BLaER1 (cell line): ENCODE measurements around the gene CNPY1.

Source experiments
- H3K27ac ChIP-seq: shearing (Covaris generic); formaldehyde crosslinking; 2 replicates; pipeline ENCODE4 v1.8.1; 2022
- H3K27me3 ChIP-seq: shearing (Covaris generic); formaldehyde crosslinking; 2 replicates; pipeline ENCODE4 v1.8.1; 2022
- H3K36me3 ChIP-seq: shearing (Covaris generic); formaldehyde crosslinking; 2 replicates; pipeline ENCODE4 v1.8.1; 2022
- H3K4me1 ChIP-seq: shearing (Covaris generic); formaldehyde crosslinking; 2 replicates; pipeline ENCODE4 v1.8.1; 2022
- H3K4me2 ChIP-seq: shearing (Covaris generic); formaldehyde crosslinking; 2 replicates; pipeline ENCODE4 v1.8.1; 2022
- H3K4me3 ChIP-seq: shearing (Covaris generic); formaldehyde crosslinking; 2 replicates; pipeline ENCODE4 v1.8.1; 2022
- H3K9ac ChIP-seq: shearing (Covaris generic); formaldehyde crosslinking; 2 replicates; pipeline ENCODE4 v1.8.1; 2022
- H3K9me3 ChIP-seq: shearing (Covaris generic); formaldehyde crosslinking; 2 replicates; pipeline ENCODE4 v1.8.1; 2022
- H4K20me1 ChIP-seq: shearing (Covaris generic); formaldehyde crosslinking; 2 replicates; pipeline ENCODE4 v1.8.1; 2022
- Cebpa-rat ChIP-seq: shearing (Covaris generic); IDR thresholded peaks from 2 replicates; pipeline ENCODE4 v1.8.1; 2022

The CNPY1 gene

DNA sequence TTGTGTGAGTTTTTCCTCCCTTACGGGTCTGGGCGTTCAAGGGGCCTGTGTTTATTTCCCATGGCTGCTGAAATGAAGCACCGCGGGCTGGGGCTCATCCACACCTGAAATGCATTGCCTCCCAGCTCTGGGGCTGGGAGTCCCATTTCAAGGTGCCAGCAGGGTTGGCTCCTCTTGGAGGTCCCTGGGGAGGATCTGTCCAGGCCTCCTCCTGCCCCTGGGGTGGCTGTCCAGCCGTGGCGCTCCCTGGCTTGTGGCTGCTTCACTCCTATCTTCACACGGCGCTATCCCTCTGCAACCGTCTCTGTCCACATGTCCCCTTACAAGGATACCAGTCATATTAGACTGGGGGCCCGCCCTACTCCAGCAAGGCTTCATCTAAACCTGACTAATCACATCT is 41.1 kb upstream of the CNPY1 start:
- no peak for TF ChIP-seq Cebpa-rat
- Histone ChIP-seq H3K4me3 (no peak overlapping the region), H3K9ac (no peak overlapping the region), H3K27me3 (no peaks in the 10 kb centered on the region), H3K4me1 (peaks cover 20% of the 10 kb centered on the region), H3K9me3 (no peaks in the 10 kb centered on the region), H3K27ac (no peak overlapping the region), H3K36me3 (no peaks in the 10 kb centered on the region), H3K4me2 (no peak overlapping the region), H4K20me1 (no peaks in the 10 kb centered on the region)

DNA sequence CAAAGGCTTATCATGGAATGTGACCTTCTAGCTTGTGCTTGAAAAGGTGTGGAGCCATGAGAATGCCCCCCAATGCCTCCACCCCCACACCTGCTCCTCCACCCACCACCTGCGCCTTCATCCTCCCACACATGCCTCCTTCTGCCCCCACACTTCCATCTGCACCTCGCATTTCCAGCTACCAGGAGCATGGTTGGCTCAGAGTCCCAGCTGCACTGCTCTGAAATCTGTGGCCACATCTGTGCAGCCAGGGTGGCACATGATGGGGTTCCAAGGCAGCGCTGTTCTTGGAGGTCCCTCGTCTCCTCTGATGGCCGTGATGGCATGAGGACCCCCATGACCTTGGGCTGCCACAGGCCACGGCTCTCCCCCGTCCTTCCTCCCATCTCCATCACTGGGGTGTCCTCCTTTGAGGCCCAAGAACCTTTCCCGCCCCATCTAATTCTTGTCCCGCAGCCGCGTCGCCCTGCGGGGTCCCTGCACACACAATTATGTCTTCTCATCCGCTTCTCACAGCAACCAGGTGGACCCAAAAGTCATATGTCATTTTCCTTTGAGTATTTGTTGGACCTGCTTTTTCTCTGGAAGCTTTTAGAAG is 40.6 kb upstream of the CNPY1 start:
- no peaks in the 10 kb centered on the region for H3K27me3 ChIP-seq
- no peak overlapping the region for H3K4me3 ChIP-seq
- H3K4me1 ChIP-seq: peaks cover 20% of the 10 kb centered on the region
- H3K36me3 ChIP-seq: no peaks in the 10 kb centered on the region
- H3K9ac ChIP-seq: no peak overlapping the region
- no peak overlapping the region for H3K27ac ChIP-seq
- H3K9me3 ChIP-seq: no peaks in the 10 kb centered on the region
- no peaks in the 10 kb centered on the region for H4K20me1 ChIP-seq
- H3K4me2 ChIP-seq: no peak overlapping the region
- no peak for TF ChIP-seq Cebpa-rat

DNA sequence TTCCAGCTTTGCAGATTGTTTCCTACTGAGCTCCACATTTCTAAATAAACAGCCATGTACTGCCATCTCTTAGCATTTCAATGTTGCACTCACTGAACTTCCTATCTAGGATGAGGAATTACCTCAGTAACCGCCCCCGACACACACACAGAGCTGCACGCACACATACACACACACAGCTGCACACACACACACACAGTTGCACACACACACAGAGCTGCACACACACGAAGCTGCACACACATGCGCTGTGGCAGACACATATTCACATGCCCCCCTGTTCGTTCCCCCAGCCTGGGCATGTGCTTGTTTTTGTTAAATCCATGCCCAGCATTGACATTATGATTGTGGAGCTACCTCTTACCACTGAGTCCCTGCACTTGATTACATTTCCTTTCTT is 39.6 kb upstream of the CNPY1 start:
- no peaks in the 10 kb centered on the region for H3K27me3 ChIP-seq
- no peaks in the 10 kb centered on the region for H3K36me3 ChIP-seq
- H4K20me1 ChIP-seq: no peaks in the 10 kb centered on the region
- no peak overlapping the region for H3K27ac ChIP-seq
- no peaks in the 10 kb centered on the region for H3K9me3 ChIP-seq
- no peak overlapping the region for H3K4me2 ChIP-seq
- H3K4me3 ChIP-seq: no peak overlapping the region
- peaks cover 17% of the 10 kb centered on the region for H3K4me1 ChIP-seq
- TF ChIP-seq Cebpa-rat: no peak
- H3K9ac ChIP-seq: no peak overlapping the region

DNA sequence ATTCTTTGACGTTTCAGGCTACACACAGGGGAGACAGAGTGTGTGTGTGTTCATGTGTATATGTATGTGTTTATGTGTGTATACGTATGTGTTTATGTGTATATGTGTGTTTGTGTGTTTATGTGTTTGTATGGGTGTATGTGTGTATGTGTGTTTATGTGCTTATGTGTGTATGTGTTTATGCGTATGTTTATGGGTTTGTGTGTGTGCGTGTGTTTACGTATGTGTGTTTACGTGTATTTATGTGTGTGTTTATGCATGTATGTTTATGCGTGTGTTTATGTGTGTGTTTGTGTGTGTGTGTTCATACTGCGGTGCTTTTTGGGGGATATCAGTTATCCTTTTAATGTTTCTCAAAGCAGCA is 39.2 kb upstream of the CNPY1 start:
- H3K27ac ChIP-seq: no peak overlapping the region
- H3K27me3 ChIP-seq: no peaks in the 10 kb centered on the region
- H3K9me3 ChIP-seq: no peaks in the 10 kb centered on the region
- H3K36me3 ChIP-seq: no peaks in the 10 kb centered on the region
- no peaks in the 10 kb centered on the region for H4K20me1 ChIP-seq
- H3K4me3 ChIP-seq: no peak overlapping the region
- H3K4me2 ChIP-seq: no peak overlapping the region
- TF ChIP-seq Cebpa-rat: no peak
- H3K9ac ChIP-seq: no peak overlapping the region
- H3K4me1 ChIP-seq: peaks cover 13% of the 10 kb centered on the region

DNA sequence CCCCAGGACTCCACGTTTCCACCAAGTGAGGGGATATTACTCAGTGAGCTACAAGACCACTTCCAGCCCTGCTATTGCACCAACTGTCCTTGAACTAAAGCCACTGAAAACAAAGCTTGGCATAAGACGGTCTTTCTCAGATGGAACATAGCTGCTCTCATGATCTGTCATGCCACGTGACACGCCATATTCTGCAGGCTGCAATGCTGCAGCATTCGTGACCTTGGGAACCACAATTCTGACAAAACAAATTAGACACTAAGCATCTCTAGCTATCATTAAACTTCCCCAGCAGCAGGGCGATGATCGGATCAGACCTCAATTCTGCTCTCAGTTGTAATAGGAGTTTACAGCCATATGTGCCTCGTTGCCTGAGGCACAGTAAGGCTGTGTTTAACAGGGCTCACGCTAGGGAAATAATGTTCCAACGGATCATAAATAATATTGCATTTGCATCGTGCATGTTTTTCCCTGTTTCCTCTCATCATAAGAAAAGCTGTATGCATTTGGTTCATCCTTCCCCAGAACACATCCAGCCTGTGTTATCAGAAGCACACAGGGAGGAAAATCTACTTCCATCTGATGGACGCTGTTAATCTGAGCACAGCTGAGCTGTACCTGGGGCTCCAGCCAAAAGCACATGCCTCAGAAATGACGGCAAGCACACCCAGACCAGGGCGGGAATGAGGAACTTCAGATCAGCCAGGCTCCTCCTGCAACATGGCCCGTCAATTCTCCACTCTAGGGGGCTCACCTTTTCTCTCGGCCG is 38.6 kb upstream of the CNPY1 start:
- Histone ChIP-seq H3K4me2 (no peak overlapping the region), H3K27ac (no peak overlapping the region), H3K4me1 (peaks cover 7% of the 10 kb centered on the region), H3K27me3 (no peaks in the 10 kb centered on the region), H3K9ac (no peak overlapping the region), H3K36me3 (no peaks in the 10 kb centered on the region), H3K4me3 (no peak overlapping the region), H3K9me3 (no peaks in the 10 kb centered on the region), H4K20me1 (no peaks in the 10 kb centered on the region)
- TF ChIP-seq Cebpa-rat: no peak

DNA sequence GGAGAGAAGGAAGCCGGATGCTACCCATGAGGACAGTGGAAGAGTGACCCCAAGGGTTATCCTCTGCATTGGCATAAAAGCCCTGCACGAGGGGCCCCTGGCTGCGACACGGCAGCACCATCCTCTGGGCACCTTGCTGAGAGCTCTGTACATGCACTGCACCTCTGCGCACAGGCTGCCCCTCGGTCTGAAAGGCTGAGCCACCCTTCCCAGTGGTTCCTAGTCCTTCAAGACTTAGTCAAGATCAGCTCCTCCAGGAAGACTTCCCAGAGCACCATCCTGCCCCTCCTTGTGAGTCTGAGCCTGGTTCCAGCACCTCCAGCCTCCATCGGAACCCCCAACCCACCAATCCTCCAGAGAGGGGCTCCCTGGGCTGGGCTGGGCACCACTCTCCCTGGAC is 37.9 kb upstream of the CNPY1 start:
- H3K9me3 ChIP-seq: no peaks in the 10 kb centered on the region
- no peaks in the 10 kb centered on the region for H3K27me3 ChIP-seq
- H3K4me1 ChIP-seq: peaks cover under 1% of the 10 kb centered on the region; the same call in 1 of the 2 replicates
- no peak overlapping the region for H3K9ac ChIP-seq
- no peak overlapping the region for H3K4me2 ChIP-seq
- H3K27ac ChIP-seq: no peak overlapping the region
- no peak overlapping the region for H3K4me3 ChIP-seq
- no peaks in the 10 kb centered on the region for H4K20me1 ChIP-seq
- no peaks in the 10 kb centered on the region for H3K36me3 ChIP-seq
- no peak for TF ChIP-seq Cebpa-rat

DNA sequence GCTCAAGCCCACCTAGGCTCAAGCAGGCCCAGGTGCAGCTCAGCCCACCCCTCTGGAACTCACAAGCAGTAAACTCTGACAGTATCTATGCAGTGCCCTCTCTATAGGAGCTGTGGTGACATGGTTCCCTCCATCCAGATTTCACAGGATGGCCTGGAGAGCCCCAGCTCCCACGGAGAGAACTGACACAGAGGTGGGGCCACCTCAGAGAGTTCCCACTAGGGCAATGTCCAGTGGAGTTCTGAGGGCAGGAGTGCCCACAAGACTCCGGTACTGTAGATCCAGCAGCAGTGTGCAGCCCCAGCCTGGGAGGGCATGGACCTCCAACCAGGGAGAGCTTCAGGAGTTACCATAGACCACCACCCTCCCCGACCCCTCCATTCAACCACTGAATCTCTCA is 37.3 kb upstream of the CNPY1 start:
- Histone ChIP-seq H3K27me3 (no peaks in the 10 kb centered on the region), H3K9me3 (no peaks in the 10 kb centered on the region), H4K20me1 (no peaks in the 10 kb centered on the region), H3K27ac (no peak overlapping the region), H3K9ac (no peak overlapping the region), H3K36me3 (no peaks in the 10 kb centered on the region), H3K4me3 (no peak overlapping the region), H3K4me2 (no peak overlapping the region), H3K4me1 (no peaks in the 10 kb centered on the region)
- no peak for TF ChIP-seq Cebpa-rat

DNA sequence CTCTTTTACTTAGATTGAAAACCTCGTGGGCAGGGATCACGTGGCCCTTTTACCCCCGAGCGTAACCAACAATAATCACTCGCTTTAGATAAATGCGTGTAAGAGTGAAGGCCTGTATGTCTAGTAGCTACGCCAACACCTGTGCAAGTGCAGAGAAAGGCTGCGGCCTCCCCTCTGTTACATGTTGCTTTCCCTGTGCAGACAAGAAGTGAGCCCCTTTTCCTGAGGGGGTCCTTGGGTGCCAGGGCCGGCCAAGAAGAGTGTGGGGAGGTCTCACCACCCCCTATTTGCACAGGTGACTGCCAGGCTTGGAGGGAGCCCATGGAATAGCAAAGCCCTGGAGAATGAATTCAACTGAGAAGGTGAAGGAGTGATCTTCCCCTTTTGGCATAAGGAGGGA is 35.6 kb upstream of the CNPY1 start:
- no peak overlapping the region for H3K4me3 ChIP-seq
- TF ChIP-seq Cebpa-rat: no peak
- no peak overlapping the region for H3K27ac ChIP-seq
- H3K9me3 ChIP-seq: no peaks in the 10 kb centered on the region
- no peaks in the 10 kb centered on the region for H3K36me3 ChIP-seq
- no peaks in the 10 kb centered on the region for H3K4me1 ChIP-seq
- no peak overlapping the region for H3K9ac ChIP-seq
- H4K20me1 ChIP-seq: no peaks in the 10 kb centered on the region; the same call in 1 of the 2 replicates
- no peak overlapping the region for H3K4me2 ChIP-seq
- H3K27me3 ChIP-seq: no peaks in the 10 kb centered on the region

DNA sequence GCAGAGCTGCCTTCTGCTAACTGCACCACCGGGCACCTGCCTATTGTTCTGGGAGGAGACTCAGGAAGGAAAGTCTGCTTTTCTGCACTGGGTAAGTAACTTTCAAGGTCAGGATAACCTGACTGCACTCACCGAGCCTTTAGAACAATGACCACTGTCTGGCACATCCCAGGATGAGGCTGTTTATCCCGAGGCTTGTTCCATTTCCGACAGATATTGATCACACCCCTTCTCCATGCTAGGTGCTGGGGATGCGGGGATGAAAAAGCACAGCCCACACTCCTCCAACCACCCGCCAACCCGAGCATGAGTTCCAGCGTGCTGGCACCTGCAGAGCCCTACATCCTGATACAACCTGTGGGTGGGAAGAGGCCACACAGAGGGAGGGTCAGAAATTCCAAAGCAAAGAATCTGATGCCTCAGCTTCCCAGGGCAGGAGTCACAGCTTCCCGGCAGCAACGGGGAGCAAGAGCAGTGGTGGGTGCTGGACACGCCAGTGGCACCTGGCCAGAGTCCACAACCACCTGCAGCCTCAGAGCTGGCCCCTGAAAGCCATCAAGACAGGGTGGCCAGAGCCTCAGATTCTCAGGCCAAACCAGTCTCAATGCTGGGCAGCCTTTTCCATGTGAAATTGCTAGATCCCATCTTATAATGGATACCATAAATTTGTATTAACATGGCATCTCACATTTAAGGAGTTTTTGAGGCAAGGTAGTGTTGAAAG is 34.9 kb upstream of the CNPY1 start:
- Histone ChIP-seq H3K27ac (no peak overlapping the region), H3K4me1 (0 out of 2 replicates have a peak, but pooled peaks cover 1% of the 10 kb centered on the region), H3K36me3 (no peaks in the 10 kb centered on the region), H4K20me1 (no peaks in the 10 kb centered on the region; the same call in 1 of the 2 replicates), H3K4me3 (no peak overlapping the region), H3K9me3 (no peaks in the 10 kb centered on the region), H3K9ac (no peak overlapping the region), H3K27me3 (no peaks in the 10 kb centered on the region), H3K4me2 (no peak overlapping the region)
- TF ChIP-seq Cebpa-rat: no peak

DNA sequence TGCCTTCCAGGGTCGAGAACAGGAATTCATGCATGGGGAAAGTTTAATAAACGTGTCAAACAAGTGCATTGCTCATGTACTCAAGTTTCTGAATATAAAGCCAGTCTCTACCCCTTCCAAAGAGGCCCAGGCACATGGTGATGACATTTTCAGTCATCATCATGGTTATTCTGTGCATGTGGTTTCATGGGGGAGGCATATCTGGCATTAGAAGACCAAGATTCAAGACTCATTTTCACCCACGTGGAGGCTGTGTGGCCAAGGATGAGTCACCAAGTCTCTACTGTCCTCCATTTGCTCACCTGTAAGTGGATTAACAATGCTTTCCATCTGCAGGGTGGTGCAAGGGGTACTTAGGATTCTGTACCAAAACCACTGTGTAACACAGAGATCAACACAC is 34.0 kb upstream of the CNPY1 start:
- no peaks in the 10 kb centered on the region for H3K27me3 ChIP-seq
- H3K4me1 ChIP-seq: 0 out of 2 replicates have a peak, but pooled peaks cover 7% of the 10 kb centered on the region
- no peaks in the 10 kb centered on the region for H3K36me3 ChIP-seq
- TF ChIP-seq Cebpa-rat: no peak
- H4K20me1 ChIP-seq: no peaks in the 10 kb centered on the region; the same call in 1 of the 2 replicates
- H3K9ac ChIP-seq: no peak overlapping the region
- H3K9me3 ChIP-seq: no peaks in the 10 kb centered on the region
- H3K4me3 ChIP-seq: no peak overlapping the region
- H3K4me2 ChIP-seq: no peak overlapping the region
- no peak overlapping the region for H3K27ac ChIP-seq
